Stimulated activated CD4-positive, alpha-beta T cell treated with anti-CD3 and anti-CD28 coated beads, Interleukin-1b, Interleukin-23, amount 100 ng/mL, for 4 hours (primary cell): ENCODE measurements around the gene ANO2.

Experiments
- DNase-seq, 2 donors: peaks; one replicate each; pipeline ENCODE4 v3.0.0-alpha.2; 2020; ENCODE audit warnings: low read depth in 2 of 2

ANO2 gene

GRCh38 chr12:5945071-5946008 is at the start of gene ANO2:
Gene ANO2, minus strand, starts transcription at chr12:5945259. Its CDS starts 42 bp downstream, at chr12:5945217.
- no peak for DNase-seq

DNA sequence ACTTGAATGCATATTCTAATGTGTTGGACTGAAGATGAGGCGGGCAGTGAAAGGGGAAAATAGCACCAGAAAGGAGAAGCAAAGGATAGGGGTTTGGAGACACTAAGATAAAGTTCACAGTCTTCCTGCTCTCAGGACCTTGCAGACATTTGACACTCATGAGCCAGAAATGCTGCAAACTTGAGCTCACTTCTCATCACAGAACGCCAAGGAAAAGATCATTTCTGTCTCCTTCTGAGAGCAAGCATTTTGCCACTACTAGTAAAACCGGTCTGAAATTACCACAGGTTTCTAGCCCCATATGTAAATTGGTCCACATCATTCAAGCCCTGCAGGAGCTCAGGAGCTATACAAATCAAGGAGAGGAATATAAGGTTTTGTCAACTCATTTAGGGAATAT is 44.6 kb upstream of the ANO2 start:
- no peak for DNase-seq

GRCh38 chr12:5988659-5989116 is 43.6 kb upstream of the ANO2 start:
- peak; percentile 60 to 66 for DNase-seq

- DNase-seq, result no peak
Observed at GRCh38 chr12:5988088-5988487, 43.0 kb upstream of the ANO2 start.

- no peak for DNase-seq
Observed at GRCh38 chr12:5987573-5987972, 42.5 kb upstream of the ANO2 start.

GRCh38 chr12:5985471-5985870 is 40.4 kb upstream of the ANO2 start:
- no peak for DNase-seq

GRCh38 chr12:5984873-5985272 is 39.8 kb upstream of the ANO2 start:
- DNase-seq, result no peak

GRCh38 chr12:5982106-5982505 is 37.0 kb upstream of the ANO2 start:
- no peak for DNase-seq

DNA sequence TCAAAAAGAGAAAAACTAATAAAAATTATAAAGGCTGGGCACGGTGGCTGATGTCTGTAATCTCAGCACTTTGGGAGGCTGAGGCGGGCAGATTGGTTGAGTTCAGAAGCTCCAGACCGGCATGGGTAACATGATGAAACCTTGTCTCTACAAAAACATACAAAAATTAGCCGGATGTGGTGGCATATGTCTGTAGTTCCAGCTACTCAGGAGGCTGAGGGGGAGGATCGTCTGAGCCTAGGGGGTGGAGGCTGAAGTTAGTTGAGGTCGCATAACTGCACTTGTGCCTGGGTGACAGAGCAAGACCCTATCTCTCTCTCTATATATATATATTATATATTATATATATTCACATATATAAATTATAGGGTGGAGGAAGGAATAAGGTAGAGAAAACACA is 32.5 kb upstream of the ANO2 start:
- no peak for DNase-seq

- DNase-seq, result no peak
Observed at GRCh38 chr12:5976711-5977110, 31.7 kb upstream of the ANO2 start.

- no peak for DNase-seq
Observed at GRCh38 chr12:5976196-5976595, 31.1 kb upstream of the ANO2 start.

GRCh38 chr12:5973461-5974115 is 28.5 kb upstream of the ANO2 start:
- DNase-seq, result no peak

DNA sequence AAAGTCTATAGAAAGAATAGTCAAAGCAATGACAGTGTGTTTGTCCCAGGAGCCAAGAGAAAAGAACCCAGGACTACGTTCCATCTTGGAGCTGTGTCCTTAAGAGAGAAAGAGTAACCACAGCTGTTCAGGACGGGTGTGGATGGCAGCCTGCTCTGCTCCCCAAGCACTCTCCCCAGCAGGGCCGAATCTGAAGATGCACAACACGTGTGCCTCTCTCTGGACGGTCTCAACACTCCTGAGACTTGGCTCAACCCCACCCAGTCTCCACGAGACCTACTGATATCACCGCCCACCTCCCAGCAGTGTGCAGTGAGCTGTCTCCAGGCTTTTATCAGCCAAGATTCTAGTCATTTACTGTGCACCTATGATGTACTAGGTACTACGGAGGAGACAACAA is 27.3 kb upstream of the ANO2 start:
- DNase-seq, result no peak

DNA sequence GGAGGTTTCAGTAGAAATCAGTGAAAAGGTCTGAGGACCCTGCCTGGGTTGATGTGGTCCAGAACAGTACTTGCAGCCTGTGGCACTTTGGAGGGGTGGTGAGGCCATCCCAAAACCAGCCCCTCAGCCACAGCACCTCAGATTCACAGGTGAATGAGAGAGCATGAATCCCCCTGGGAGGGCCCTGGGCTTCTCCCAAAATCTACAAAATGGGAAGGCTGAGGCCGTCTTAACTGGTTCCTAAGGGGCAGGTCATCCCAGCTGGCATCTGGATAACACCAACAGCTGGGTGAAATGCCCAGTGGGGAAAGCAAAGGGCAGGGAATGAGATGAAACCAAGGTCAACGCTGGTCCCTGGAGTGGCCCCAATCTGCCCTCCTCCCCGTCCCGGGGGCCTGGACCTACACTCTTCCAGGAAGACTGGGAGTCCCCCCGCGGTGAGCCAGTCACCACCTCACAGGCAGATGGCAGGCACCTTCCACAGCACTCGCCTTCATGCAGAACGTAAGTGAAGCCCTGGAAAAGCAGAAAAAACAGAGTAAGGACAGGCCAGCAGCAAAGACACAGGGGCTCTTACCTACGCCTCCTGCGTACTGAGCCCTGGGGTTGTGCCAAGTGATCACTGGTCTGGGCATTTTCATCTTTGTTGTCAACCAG is 26.3 kb upstream of the ANO2 start:
- DNase-seq, result no peak

- no peak for DNase-seq
Observed at GRCh38 chr12:5969974-5970690, 25.1 kb upstream of the ANO2 start.

- DNase-seq, result no peak
Observed at GRCh38 chr12:5969156-5969973, 24.3 kb upstream of the ANO2 start.

- DNase-seq, result no peak
Observed at GRCh38 chr12:5967645-5968415, 22.8 kb upstream of the ANO2 start.

- no peak for DNase-seq
Observed at GRCh38 chr12:5966486-5967095, 21.5 kb upstream of the ANO2 start.

DNA sequence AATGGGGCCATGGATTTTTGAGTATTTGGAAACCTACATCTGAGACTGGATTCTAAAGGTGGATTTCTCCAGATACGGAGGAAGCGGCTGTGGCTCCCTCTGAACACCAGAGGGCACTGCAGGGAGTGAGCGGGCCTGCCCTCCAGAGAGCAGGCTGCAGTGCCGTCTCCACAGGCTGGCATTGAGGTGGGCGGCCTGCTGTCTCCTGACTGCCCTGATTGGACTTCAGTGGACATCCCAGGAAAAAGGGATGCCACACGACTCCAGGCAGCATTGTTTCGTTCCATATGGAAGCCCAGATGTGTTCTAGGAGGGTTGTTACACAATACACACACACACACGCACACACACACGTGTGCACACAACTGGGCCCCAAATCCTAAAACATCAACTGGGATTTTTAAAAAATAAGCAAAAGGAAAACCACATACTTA is 20.9 kb upstream of the ANO2 start:
- DNase-seq, result peak; percentile 16 to 38
